ENCODE data around the gene SLC35D1. TPM values are rescaled to one million over a fixed set of nuclear protein-coding genes. Genes with fewer than 3 reads are reported as not detected.

SLC35D1 gene
- total and polyA plus RNA-seq, 2 of the 13 experiments (the other 11 are each of a cell fraction or from before 2014, with no cell fraction given): 12.4 to 41.5 TPM

DNA sequence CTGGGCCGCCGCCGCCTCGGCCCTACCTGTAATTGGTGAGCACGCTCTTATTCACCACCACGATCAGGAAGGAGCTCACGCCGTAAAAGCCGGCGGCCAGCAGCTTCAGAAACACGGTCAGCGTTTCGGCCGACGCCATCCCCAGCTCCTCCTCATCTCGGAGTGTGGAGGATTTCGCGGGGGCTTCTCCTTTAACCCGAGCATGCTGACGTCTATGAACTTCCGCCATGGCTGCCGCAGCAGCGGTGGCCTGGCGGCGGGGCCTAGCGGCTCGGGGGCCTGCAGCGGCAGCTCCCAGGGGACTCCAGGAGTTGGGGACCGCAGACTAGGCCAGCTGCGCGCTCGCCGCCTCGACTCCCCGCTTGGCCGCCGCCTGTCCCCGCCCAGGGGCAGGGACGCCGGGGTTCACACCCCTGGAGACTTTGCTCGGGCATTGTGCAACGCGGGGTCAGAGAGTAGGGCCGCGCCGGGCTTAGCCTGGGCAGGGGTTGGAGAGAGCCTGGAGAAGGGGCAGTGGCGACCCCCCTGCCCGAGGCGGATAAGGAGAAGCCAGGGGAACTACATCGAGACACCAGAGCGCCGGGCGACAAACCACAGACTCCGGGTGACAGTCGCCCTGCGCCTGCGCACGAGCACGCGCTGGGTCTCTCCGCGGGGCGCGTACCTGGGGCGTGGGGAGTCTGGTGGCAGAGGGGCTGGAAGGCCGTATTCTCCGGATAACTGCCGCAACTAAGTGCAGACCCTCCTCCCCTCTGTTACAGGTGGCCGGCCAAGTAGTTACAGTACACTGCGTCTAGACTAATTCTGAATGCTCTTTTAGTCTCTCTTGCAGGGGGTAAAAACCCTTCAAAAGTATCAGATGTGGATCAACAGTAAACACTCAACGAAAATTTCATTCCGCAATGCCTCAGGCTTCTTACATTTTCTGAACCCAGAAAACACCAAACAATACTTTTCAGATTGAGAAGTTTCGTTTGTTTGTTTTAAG is at the start of gene SLC35D1 (continued):
- TF ChIP-seq, protein P1, sequence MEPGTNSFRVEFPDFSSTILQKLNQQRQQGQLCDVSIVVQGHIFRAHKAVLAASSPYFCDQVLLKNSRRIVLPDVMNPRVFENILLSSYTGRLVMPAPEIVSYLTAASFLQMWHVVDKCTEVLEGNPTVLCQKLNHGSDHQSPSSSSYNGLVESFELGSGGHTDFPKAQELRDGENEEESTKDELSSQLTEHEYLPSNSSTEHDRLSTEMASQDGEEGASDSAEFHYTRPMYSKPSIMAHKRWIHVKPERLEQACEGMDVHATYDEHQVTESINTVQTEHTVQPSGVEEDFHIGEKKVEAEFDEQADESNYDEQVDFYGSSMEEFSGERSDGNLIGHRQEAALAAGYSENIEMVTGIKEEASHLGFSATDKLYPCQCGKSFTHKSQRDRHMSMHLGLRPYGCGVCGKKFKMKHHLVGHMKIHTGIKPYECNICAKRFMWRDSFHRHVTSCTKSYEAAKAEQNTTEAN (CRISPR knock-in tag; conservative IDR thresholded peaks at IDR 0.05): peak; percentile 10; the same call in 1 of the 2 replicates
- 0 out of 2 replicates have a peak, but pooled peaks have one; percentile 71 for TF ChIP-seq ZNF224 (CRISPR knock-in tag; IDR thresholded peaks at IDR 0.05)
- TF ChIP-seq AGO1 (IDR thresholded peaks at IDR 0.05; ENCODE audit: low read depth, low read length, poor library complexity, severe bottlenecking): peak; percentile 63
- peak; percentile 92 for TF ChIP-seq KDM2A (CRISPR knock-in tag; IDR thresholded peaks at IDR 0.05; ENCODE audit: borderline replicate concordance, low read depth)
- peak; percentile 96 for TF ChIP-seq AGO2 (optimal IDR thresholded peaks at IDR 0.05; ENCODE audit: low read depth, low read length)
- TF ChIP-seq, protein P2, sequence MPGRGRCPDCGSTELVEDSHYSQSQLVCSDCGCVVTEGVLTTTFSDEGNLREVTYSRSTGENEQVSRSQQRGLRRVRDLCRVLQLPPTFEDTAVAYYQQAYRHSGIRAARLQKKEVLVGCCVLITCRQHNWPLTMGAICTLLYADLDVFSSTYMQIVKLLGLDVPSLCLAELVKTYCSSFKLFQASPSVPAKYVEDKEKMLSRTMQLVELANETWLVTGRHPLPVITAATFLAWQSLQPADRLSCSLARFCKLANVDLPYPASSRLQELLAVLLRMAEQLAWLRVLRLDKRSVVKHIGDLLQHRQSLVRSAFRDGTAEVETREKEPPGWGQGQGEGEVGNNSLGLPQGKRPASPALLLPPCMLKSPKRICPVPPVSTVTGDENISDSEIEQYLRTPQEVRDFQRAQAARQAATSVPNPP (CRISPR knock-in tag; IDR thresholded peaks at IDR 0.05): no peak
- TF ChIP-seq MTA3 (CRISPR knock-in tag; IDR thresholded peaks at IDR 0.05): 0 out of 2 replicates have a peak, but pooled peaks have one; percentile 15
- TF ChIP-seq ZNF616 (CRISPR knock-in tag; IDR thresholded peaks at IDR 0.05; ENCODE audit: low read depth): peak; percentile 86; the same call in 1 of the 2 replicates
- TF ChIP-seq CC2D1A (CRISPR knock-in tag; IDR thresholded peaks at IDR 0.05): no peak
- peak; percentile 88; the same call in 1 of the 2 replicates for TF ChIP-seq SMAD9 (CRISPR knock-in tag; IDR thresholded peaks at IDR 0.05)
- TF ChIP-seq, protein P3, sequence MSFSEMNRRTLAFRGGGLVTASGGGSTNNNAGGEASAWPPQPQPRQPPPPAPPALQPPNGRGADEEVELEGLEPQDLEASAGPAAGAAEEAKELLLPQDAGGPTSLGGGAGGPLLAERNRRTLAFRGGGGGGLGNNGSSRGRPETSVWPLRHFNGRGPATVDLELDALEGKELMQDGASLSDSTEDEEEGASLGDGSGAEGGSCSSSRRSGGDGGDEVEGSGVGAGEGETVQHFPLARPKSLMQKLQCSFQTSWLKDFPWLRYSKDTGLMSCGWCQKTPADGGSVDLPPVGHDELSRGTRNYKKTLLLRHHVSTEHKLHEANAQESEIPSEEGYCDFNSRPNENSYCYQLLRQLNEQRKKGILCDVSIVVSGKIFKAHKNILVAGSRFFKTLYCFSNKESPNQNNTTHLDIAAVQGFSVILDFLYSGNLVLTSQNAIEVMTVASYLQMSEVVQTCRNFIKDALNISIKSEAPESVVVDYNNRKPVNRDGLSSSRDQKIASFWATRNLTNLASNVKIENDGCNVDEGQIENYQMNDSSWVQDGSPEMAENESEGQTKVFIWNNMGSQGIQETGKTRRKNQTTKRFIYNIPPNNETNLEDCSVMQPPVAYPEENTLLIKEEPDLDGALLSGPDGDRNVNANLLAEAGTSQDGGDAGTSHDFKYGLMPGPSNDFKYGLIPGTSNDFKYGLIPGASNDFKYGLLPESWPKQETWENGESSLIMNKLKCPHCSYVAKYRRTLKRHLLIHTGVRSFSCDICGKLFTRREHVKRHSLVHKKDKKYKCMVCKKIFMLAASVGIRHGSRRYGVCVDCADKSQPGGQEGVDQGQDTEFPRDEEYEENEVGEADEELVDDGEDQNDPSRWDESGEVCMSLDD (CRISPR knock-in tag; IDR thresholded peaks at IDR 0.05; ENCODE audit: borderline replicate concordance): peak; percentile 73
- TF ChIP-seq SOX5 (CRISPR knock-in tag; IDR thresholded peaks at IDR 0.05; ENCODE audit: borderline replicate concordance): peak; percentile 34; the same call in 1 of the 2 replicates
- TF ChIP-seq, protein P4, sequence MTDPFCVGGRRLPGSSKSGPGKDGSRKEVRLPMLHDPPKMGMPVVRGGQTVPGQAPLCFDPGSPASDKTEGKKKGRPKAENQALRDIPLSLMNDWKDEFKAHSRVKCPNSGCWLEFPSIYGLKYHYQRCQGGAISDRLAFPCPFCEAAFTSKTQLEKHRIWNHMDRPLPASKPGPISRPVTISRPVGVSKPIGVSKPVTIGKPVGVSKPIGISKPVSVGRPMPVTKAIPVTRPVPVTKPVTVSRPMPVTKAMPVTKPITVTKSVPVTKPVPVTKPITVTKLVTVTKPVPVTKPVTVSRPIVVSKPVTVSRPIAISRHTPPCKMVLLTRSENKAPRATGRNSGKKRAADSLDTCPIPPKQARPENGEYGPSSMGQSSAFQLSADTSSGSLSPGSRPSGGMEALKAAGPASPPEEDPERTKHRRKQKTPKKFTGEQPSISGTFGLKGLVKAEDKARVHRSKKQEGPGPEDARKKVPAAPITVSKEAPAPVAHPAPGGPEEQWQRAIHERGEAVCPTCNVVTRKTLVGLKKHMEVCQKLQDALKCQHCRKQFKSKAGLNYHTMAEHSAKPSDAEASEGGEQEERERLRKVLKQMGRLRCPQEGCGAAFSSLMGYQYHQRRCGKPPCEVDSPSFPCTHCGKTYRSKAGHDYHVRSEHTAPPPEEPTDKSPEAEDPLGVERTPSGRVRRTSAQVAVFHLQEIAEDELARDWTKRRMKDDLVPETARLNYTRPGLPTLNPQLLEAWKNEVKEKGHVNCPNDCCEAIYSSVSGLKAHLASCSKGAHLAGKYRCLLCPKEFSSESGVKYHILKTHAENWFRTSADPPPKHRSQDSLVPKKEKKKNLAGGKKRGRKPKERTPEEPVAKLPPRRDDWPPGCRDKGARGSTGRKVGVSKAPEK (CRISPR knock-in tag; IDR thresholded peaks at IDR 0.05; ENCODE audit: borderline replicate concordance): no peak
- peak; percentile 78; the same call in 1 of the 2 replicates for TF ChIP-seq HMG20B (CRISPR knock-in tag; conservative IDR thresholded peaks at IDR 0.05)
- TF ChIP-seq CENPT (CRISPR knock-in tag; IDR thresholded peaks at IDR 0.05; ENCODE audit: low read depth): no peak
- peak; percentile 83 for TF ChIP-seq SRSF1 (optimal IDR thresholded peaks at IDR 0.05; ENCODE audit: low read depth, low read length)
- peak; percentile 79; the same call in 1 of the 2 replicates for TF ChIP-seq ZNF564 (CRISPR knock-in tag; IDR thresholded peaks at IDR 0.05)
- no peak for TF ChIP-seq ZNF136 (CRISPR knock-in tag; IDR thresholded peaks at IDR 0.05; ENCODE audit: low read depth)
- TF ChIP-seq KMT2A (CRISPR knock-in tag; IDR thresholded peaks at IDR 0.05): peak; percentile 44
- peak; percentile 100 for TF ChIP-seq ZNF441 (CRISPR knock-in tag; IDR thresholded peaks at IDR 0.05; ENCODE audit: borderline replicate concordance)
